OCI-LY1 (cell line): Measurements from ENCODE around the gene FGF3.

Experiments used
- CTCF ChIP-seq: fragments of 200-600 bp; sonication (generic), shearing (Covaris generic); IDR thresholded peaks from 2 replicates; pipeline ENCODE4 v1.5.1; 2017; ENCODE audit warnings: mild to moderate bottlenecking, antibody characterized with exemption, low read length, moderate library complexity, mixed read lengths
- EZH2 ChIP-seq: fragments of 200-600 bp; sonication (generic), shearing (Covaris generic); IDR thresholded peaks from 2 replicates; pipeline ENCODE4 v1.8.0; 2017; ENCODE audit warnings: borderline replicate concordance, mixed run types, mild to moderate bottlenecking, antibody characterized with exemption, low read length, moderate library complexity, mixed read lengths

DNA sequence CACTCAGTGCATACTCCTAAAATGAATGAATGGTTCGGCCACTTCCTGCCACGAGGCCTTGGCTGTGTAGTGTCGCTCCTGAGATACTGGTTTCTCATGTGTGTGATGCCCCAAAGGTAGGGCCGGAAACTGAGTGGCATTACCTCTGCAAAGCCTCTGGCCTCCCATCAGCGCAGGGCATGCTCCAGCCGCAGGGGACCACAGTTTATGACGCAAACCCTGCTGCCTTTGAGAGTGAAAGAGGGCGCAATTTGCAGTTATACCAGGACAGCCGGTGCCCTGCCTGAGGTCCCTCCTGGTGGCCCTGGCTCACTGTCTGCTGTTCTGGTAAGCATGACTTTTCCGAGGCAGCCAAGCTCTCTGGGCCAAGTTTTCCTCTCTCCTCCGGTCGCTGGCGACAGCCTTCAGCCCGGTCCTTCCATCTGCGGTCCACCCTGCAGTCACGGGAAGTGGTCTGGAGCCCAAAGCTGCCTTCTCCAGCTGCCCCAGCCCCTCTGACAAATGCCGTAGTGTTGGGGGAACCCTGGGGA, 2.4 kb upstream of the FGF3 start:
- TF ChIP-seq CTCF (no peak), EZH2 (no peak)
